Measurements from ENCODE around the gene DNAJC5.
A peak's percentile ranks its signal among the peaks of the same experiment; 100 is the strongest.

DNAJC5 gene

GRCh38 chr20:63934271-63935068 lies 39.5 kb downstream of the DNAJC5 start:
- DNase-seq (ENCODE audit: low read depth, low spot score), result no peak

GRCh38 chr20:63935447-63935846 lies 40.5 kb downstream of the DNAJC5 start:
- no peak for DNase-seq (ENCODE audit: low read depth, low spot score)
- H3K27ac ChIP-seq, result no peak overlapping the region

More at GRCh38 chr20:63934271-63935068, 39.5 kb downstream of the DNAJC5 start:
- no peak overlapping the region for H3K27ac ChIP-seq

- H3K27ac ChIP-seq, result no peak overlapping the region
These were observed 42.7 kb downstream of the DNAJC5 start for GRCh38 chr20:63937596-63937995.

GRCh38 chr20:63939061-63939935 lies 44.4 kb downstream of the DNAJC5 start:
- H3K27ac ChIP-seq, result no peak overlapping the region
- no peak for DNase-seq (ENCODE audit: low read depth, low spot score)

More at GRCh38 chr20:63937596-63937995, 42.7 kb downstream of the DNAJC5 start:
- no peak for DNase-seq (ENCODE audit: low read depth, low spot score)

- no peak overlapping the region for H3K27ac ChIP-seq
- DNase-seq (ENCODE audit: low read depth, low spot score), result no peak
These were observed 45.1 kb downstream of the DNAJC5 start for GRCh38 chr20:63940071-63940471.

- H3K27ac ChIP-seq, result peak overlapping the region; percentile 96
- DNase-seq (ENCODE audit: low read depth, low spot score), result no peak
These were observed 45.7 kb downstream of the DNAJC5 start for GRCh38 chr20:63940472-63941266.

- peak overlapping the region; percentile 96 for H3K27ac ChIP-seq
- DNase-seq (ENCODE audit: low read depth, low spot score), result no peak
These were observed 46.6 kb downstream of the DNAJC5 start for GRCh38 chr20:63941282-63942081.

GRCh38 chr20:63942250-63942951 lies 47.5 kb downstream of the DNAJC5 start:
- peak overlapping the region; percentile 97 for H3K27ac ChIP-seq
- DNase-seq (ENCODE audit: low read depth, low spot score), result no peak

- H3K27ac ChIP-seq, result peak overlapping the region; percentile 97
- DNase-seq (ENCODE audit: low read depth, low spot score), result no peak
These were observed 48.3 kb downstream of the DNAJC5 start for GRCh38 chr20:63942969-63943807.

GRCh38 chr20:63943808-63944077 lies 48.8 kb downstream of the DNAJC5 start:
- peak overlapping the region; percentile 97 for H3K27ac ChIP-seq
- no peak for DNase-seq (ENCODE audit: low read depth, low spot score)

- DNase-seq (ENCODE audit: low read depth, low spot score), result no peak
- no peak overlapping the region for H3K27ac ChIP-seq
These were observed 49.4 kb downstream of the DNAJC5 start for GRCh38 chr20:63944078-63944941.

- DNase-seq (ENCODE audit: low read depth, low spot score), result no peak
- no peak overlapping the region for H3K27ac ChIP-seq
These were observed 50.2 kb downstream of the DNAJC5 start for GRCh38 chr20:63945031-63945658.

- no peak overlapping the region for H3K27ac ChIP-seq
- no peak for DNase-seq (ENCODE audit: low read depth, low spot score)
These were observed 51.3 kb downstream of the DNAJC5 start for GRCh38 chr20:63945921-63946920.

- H3K27ac ChIP-seq, result peak overlapping the region; percentile 60
These were observed 52.2 kb downstream of the DNAJC5 start for GRCh38 chr20:63946986-63947637.

More at GRCh38 chr20:63946986-63947637, 52.2 kb downstream of the DNAJC5 start:
- no peak for DNase-seq (ENCODE audit: low read depth, low spot score)
